ENCODE results near the gene LDB2.

DNA sequence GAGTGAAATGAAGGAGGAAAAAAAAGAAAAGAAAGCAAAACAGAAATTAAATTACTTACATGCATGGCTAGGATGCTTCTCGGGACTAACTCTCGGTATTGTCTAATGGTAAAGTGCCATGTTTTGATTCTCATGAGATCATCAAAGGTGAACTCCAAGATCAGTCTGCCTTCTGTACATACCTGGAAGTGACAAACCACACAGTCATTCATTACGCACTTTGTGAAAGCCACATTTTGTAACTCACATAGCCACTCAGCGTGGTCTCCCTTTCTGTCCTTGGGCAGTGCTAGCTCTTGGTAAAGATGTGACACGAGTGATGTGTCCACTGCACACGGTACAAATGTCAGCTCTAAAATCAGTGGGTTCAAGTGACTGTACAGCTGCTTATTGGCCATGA lies 309.8 kb downstream of the LDB2 start:
- no peak for TF ChIP-seq CTCF (IDR thresholded peaks at IDR 0.05; ENCODE audit: extremely low read depth in 1 of 2, insufficient read depth in 1 of 2, low read depth in 1 of 2, low read length in 2 of 2)
- TF ChIP-seq POLR2A (IDR thresholded peaks at IDR 0.05; ENCODE audit: low read depth, low read length) = no peak
